ENCODE data around the gene LDB2. TPM values are rescaled to one million over a fixed set of nuclear protein-coding genes. Genes with fewer than 3 reads are reported as not detected.

LDB2 gene
- total and polyA plus RNA-seq, 2 of the 8 experiments (the other 6 are each of a cell fraction or from before 2014, with no cell fraction given), result 57.0 to 140 TPM

DNA sequence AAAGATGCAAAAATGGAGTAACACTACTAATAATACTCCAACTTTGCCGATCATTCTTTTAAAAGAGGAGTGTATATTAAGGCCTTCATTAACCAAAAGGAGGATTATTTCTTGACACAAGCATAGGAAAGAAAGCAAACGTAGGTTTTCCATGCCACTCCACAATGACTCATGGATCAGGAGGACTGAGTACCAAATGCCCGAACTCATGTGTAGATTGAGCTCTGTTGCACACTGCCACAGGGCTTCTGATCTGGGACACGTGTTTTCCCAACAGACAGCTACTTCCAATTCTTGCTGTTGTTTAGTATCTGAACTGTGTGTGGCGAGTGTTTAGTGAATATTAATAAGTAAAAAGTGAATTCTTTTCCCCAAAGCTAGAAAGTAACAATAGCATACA lies 131.2 kb downstream of the LDB2 start:
- Histone ChIP-seq H3K27ac (ENCODE audit: low read depth, low read length) (no peak overlapping the region), H3K4me1 (replicated peaks in 1 of 4; ENCODE audit: control insufficient read depth in 3 of 4, insufficient read depth in 4 of 4, low read length in 3 of 4) (peaks cover 0 to 3% (median 0%) of the 10 kb centered on the region in 4 experiments; a peak in 1 of 7 replicates), H3K4me2 (ENCODE audit: insufficient read depth in 1 of 2, low read depth in 2 of 2, low read length in 2 of 2) (no peak overlapping the region), H3K14ac (ENCODE audit: insufficient read length) (no peak overlapping the region), H4K91ac (replicated peaks; ENCODE audit: insufficient read length, low read length) (no peak overlapping the region), H3K18ac (ENCODE audit: extremely low read depth, low read length) (no peak overlapping the region), H3K9me3 (ENCODE audit: insufficient read depth in 2 of 2, low read depth in 1 of 2, low read length in 1 of 2) (no peaks in the 10 kb centered on the region), H3K36me3 (ENCODE audit: control insufficient read depth in 2 of 4, insufficient read depth in 4 of 4, low read length in 3 of 4) (no peaks in the 10 kb centered on the region), H3K4ac (replicated peaks; ENCODE audit: insufficient read length, low read depth, low read length) (no peak overlapping the region), H2AFZ (ENCODE audit: low read length) (no peak overlapping the region), H3K27me3 (replicated peaks in 1 of 4; ENCODE audit: control insufficient read depth in 3 of 4, extremely low read depth in 1 of 4, insufficient read depth in 3 of 4, low read length in 3 of 4) (no peaks in the 10 kb centered on the region), H3K9ac (replicated peaks in 1 of 4; ENCODE audit: extremely low read depth in 1 of 4, low read depth in 3 of 4, low read length in 3 of 4) (no peak overlapping the region), H4K5ac (ENCODE audit: insufficient read length, low read depth, low read length) (no peak overlapping the region), H3K56ac (replicated peaks; ENCODE audit: insufficient read length, low read depth, low read length) (no peak overlapping the region), H4K8ac (ENCODE audit: extremely low read depth, insufficient read depth, low read length) (no peak overlapping the region), H2BK15ac (ENCODE audit: low read length) (no peak overlapping the region), H3K79me2 (ENCODE audit: control insufficient read depth in 1 of 2, insufficient read depth in 2 of 2, low read length in 2 of 2) (no peaks in the 10 kb centered on the region; a peak in 1 of 4 replicates), H3K4me3 (ENCODE audit: extremely low read depth in 1 of 4, insufficient read depth in 2 of 4, low read depth in 3 of 4, low read length in 4 of 4) (no peak overlapping the region), H4K20me1 (replicated peaks in 1 of 2; ENCODE audit: control insufficient read depth in 1 of 2, insufficient read depth in 2 of 2, low read length in 2 of 2) (no peaks in the 10 kb centered on the region), H3K23me2 (ENCODE audit: low read depth, low read length) (no peaks in the 10 kb centered on the region; the same call in 1 of the 2 replicates), H2BK12ac (ENCODE audit: low read depth, low read length) (no peak overlapping the region), H2BK20ac (ENCODE audit: low read length) (no peak overlapping the region), H3K79me1 (ENCODE audit: low read depth, low read length) (no peaks in the 10 kb centered on the region), H2AK5ac (ENCODE audit: low read depth, low read length) (no peak overlapping the region), H2BK120ac (replicated peaks; ENCODE audit: low read depth, low read length) (no peak overlapping the region), H3K23ac (ENCODE audit: insufficient read length) (no peak overlapping the region), H2BK5ac (ENCODE audit: low read depth, low read length) (no peak overlapping the region)
- ChIA-PET POLR2A (ENCODE audit: partially characterized antibody) (no interaction called here), CTCF (ENCODE audit: partially characterized antibody) (interaction anchor here (1.0 to 1.9 kb wide), 7 partner anchors 8 to 557 kb away, joined by 3 to 6 read pairs (median 3); no protein-coding TSS in a partner anchor)
- WGBS, 2 experiments (ENCODE audit: extremely low coverage in 1 of 2, insufficient coverage in 1 of 2, insufficient read length in 1 of 2, insufficient replicate concordance in 2 of 2, low coverage in 1 of 2, low lambda C conversion rate in 2 of 2, missing lambda C conversion rate in 1 of 2), result 90% methylated on average over 5 of the region's 5 CpGs; no CpG with 5 or more reads in 1 of the 2 experiments
- DNase-seq (ENCODE audit: low read depth in 1 of 2, low spot score in 2 of 2), result no peak
- no peak for FAIRE-seq
- no peak for TF ChIP-seq SRF (IDR thresholded peaks at IDR 0.05; ENCODE audit: low read depth, low read length)
- no peak for TF ChIP-seq KDM4A (IDR thresholded peaks at IDR 0.05; ENCODE audit: low read depth, low read length, severe bottlenecking)

All from H1 (cell line).